SK-N-SH (cell line): ENCODE data around the gene AFF3. TPM values are rescaled to one million over a fixed set of nuclear protein-coding genes. Genes with fewer than 3 reads are reported as not detected.

Experiments
- CTCF ChIA-PET: fragments of 300-600, 350-600 bp; formaldehyde crosslinking; extraction: SDS; loops from one replicate; lab custom pipeline; 2021; lab: Yijun Ruan, JAX
- POLR2A ChIA-PET: fragments of 350-600 bp; sonication (Branson Sonifier 250); formaldehyde crosslinking; extraction: SDS; loops from one replicate; lab custom pipeline; 2020; ENCODE audit warnings: antibody characterized with exemption, inconsistent platforms; lab: Yijun Ruan, JAX
- DNase-seq: peaks from one replicate; pipeline ENCODE4 v3.0.0; 2012
- H2AFZ ChIP-seq: fragments of 200-600 bp; sonication (generic); 2 replicates; pipeline ENCODE4 v1.8.1; 2016; ENCODE audit warnings: antibody characterized with exemption, mild to moderate bottlenecking, low read depth
- H3F3A ChIP-seq: fragments of 200-600 bp; sonication (generic); replicated peaks from 2 replicates; pipeline ENCODE3; 2016; ENCODE audit warnings: antibody characterized with exemption, mild to moderate bottlenecking; ENCODE audit not compliant: insufficient read depth
- H3K27ac ChIP-seq, 2 experiments: fragments of 200-500 bp in 1 of 2; fragments of 200-600 bp in 1 of 2; sonication (Bioruptor generic) in 1 of 2; sonication (generic), shearing (Covaris generic) in 1 of 2; 2 replicates each; pipeline versions ENCODE4 v1.5.1 to v1.6.1; 2014 to 2016; ENCODE audit warnings: low read depth in 2 of 2, inconsistent platforms in 1 of 2, low read length in 1 of 2, mild to moderate bottlenecking in 1 of 2, mixed read lengths in 1 of 2
- H3K27me3 ChIP-seq: fragments of 200-600 bp; sonication (generic), shearing (Covaris generic); 2 replicates; pipeline ENCODE4 v1.6.1; 2016; ENCODE audit warnings: mixed run types; ENCODE audit not compliant: insufficient read depth
- H3K36me3 ChIP-seq, 2 experiments: fragments of 200-500 bp in 1 of 2; fragments of 200-600 bp in 1 of 2; sonication (Bioruptor generic) in 1 of 2; sonication (generic) in 1 of 2; replicated peaks in 1 of 2; 2 replicates each; pipeline versions ENCODE3 to v1.5.1; 2014 to 2016; ENCODE audit warnings: low read length in 1 of 2, mild to moderate bottlenecking in 1 of 2; ENCODE audit not compliant: insufficient read depth in 2 of 2, control insufficient read depth in 1 of 2
- H3K4me1 ChIP-seq, 2 experiments: fragments of 200-500 bp in 1 of 2; fragments of 200-600 bp in 1 of 2; sonication (Bioruptor generic) in 1 of 2; sonication (generic), shearing (Covaris generic) in 1 of 2; 2 replicates each; pipeline versions ENCODE4 v1.5.1 to v1.6.1; 2014 to 2016; ENCODE audit warnings: low read depth in 1 of 2, low read length in 1 of 2, mixed run types in 1 of 2; ENCODE audit not compliant: insufficient read depth in 2 of 2, control insufficient read depth in 1 of 2
- H3K4me2 ChIP-seq: fragments of 200-600 bp; sonication (generic), shearing (Covaris generic); 2 replicates; pipeline ENCODE4 v1.6.1; 2017; ENCODE audit warnings: mixed run types
- H3K4me3 ChIP-seq, 2 experiments: fragments of 200-500 bp in 1 of 2; fragments of 200-600 bp in 1 of 2; sonication (Bioruptor generic) in 1 of 2; sonication (generic), shearing (Covaris generic) in 1 of 2; 2 replicates each; pipeline versions ENCODE4 v1.5.1 to v1.8.1; 2014 to 2016; ENCODE audit warnings: low read depth in 2 of 2, inconsistent platforms in 1 of 2, low read length in 1 of 2, mild to moderate bottlenecking in 1 of 2, mixed read lengths in 1 of 2, moderate library complexity in 1 of 2
- H3K79me2 ChIP-seq: fragments of 200-600 bp; sonication (generic); 2 replicates; pipeline ENCODE4 v1.8.1; 2017; ENCODE audit warnings: mild to moderate bottlenecking; ENCODE audit not compliant: insufficient read depth
- H3K9ac ChIP-seq: fragments of 200-600 bp; sonication (generic); 2 replicates; pipeline ENCODE4 v1.6.1; 2017; ENCODE audit warnings: mixed run types
- H3K9me2 ChIP-seq: fragments of 200-600 bp; sonication (generic); 2 replicates; pipeline ENCODE4 v1.6.1; 2017; ENCODE audit warnings: mixed run types
- H3K9me3 ChIP-seq: fragments of 200-600 bp; sonication (generic); 2 replicates; pipeline ENCODE4 v1.6.1; 2017; ENCODE audit warnings: mixed run types, mild to moderate bottlenecking, moderate library complexity
- H4K20me1 ChIP-seq: fragments of 200-600 bp; sonication (generic); 2 replicates; pipeline ENCODE4 v1.6.1; 2017; ENCODE audit warnings: mild to moderate bottlenecking, mixed run types; ENCODE audit not compliant: insufficient read depth
- CHD2 ChIP-seq: fragments of 150-350 bp; IDR thresholded peaks from 2 replicates; pipeline ENCODE4 v1.6.1; 2018; ENCODE audit warnings: low read length; ENCODE audit not compliant: partially characterized antibody
- FOXM1 ChIP-seq: IDR thresholded peaks from 2 replicates; pipeline ENCODE4 v1.4.0; 2012; ENCODE audit warnings: low read depth, mild to moderate bottlenecking
- GATA2 ChIP-seq: sonication (generic); formaldehyde crosslinking; IDR thresholded peaks from 2 replicates; pipeline ENCODE4 v1.5.0; 2020; ENCODE audit warnings: mild to moderate bottlenecking, missing genetic modification reagents
- MXI1 ChIP-seq: IDR thresholded peaks from 2 replicates; pipeline ENCODE4 v1.6.1; 2012; ENCODE audit warnings: mild to moderate bottlenecking, low read depth, low read length, improper control_type of control experiment
- PBX3 ChIP-seq: IDR thresholded peaks from 2 replicates; pipeline ENCODE4; 2012
- REST ChIP-seq: IDR thresholded peaks from 2 replicates; pipeline ENCODE4 v1.6.1; 2012; ENCODE audit warnings: mild to moderate bottlenecking, low read depth, low read length, moderate library complexity
- SIN3A ChIP-seq: IDR thresholded peaks from 2 replicates; pipeline ENCODE4 v1.6.1; 2012; ENCODE audit warnings: low read depth, mild to moderate bottlenecking, low read length, moderate library complexity, borderline replicate concordance
- TAF1 ChIP-seq: IDR thresholded peaks from 2 replicates; pipeline ENCODE4 v1.6.1; 2012; ENCODE audit warnings: low read depth, mild to moderate bottlenecking, low read length, moderate library complexity, borderline replicate concordance
- TCF12 ChIP-seq: IDR thresholded peaks from 2 replicates; pipeline ENCODE4 v1.4.0; 2012
- USF1 ChIP-seq: IDR thresholded peaks from 2 replicates; pipeline ENCODE4 v1.4.0; 2012; ENCODE audit warnings: low read depth, borderline replicate concordance
- ZBTB33 ChIP-seq: IDR thresholded peaks from 2 replicates; pipeline ENCODE4 v1.4.0; 2012; ENCODE audit warnings: low read depth, borderline replicate concordance
- WGBS: methylation state at CpG from one replicate; pipeline ENCODE4 v1.1.6; 2017; ENCODE audit warnings: low lambda C conversion rate; 5-methylcytosine and 5-hydroxymethylcytosine counted together
- polyA plus RNA-seq, 3 experiments: library from polyadenylated mRNA; depleted of rRNA; stranded (reverse); fragments of >200 nt; gene quantifications; 2 replicates each; pipeline ENCODE4 v1.2.3, GENCODE V29; 2012

AFF3 gene
- polyA plus RNA-seq, 1 of the 3 experiments (the other 2 are of a cell fraction): 0.36 TPM

GRCh38 chr2:99748344-99748743, 394.0 kb downstream of the AFF3 start:
- Histone ChIP-seq H3K4me3 (no peak overlapping the region), H3F3A (no peaks in the 10 kb centered on the region), H3K27ac (no peak overlapping the region), H3K9me2 (no peaks in the 10 kb centered on the region), H3K4me2 (no peak overlapping the region), H3K79me2 (no peaks in the 10 kb centered on the region), H3K9me3 (no peaks in the 10 kb centered on the region), H4K20me1 (no peaks in the 10 kb centered on the region), H3K36me3 (no peaks in the 10 kb centered on the region), H3K4me1 (no peaks in the 10 kb centered on the region; a peak in 1 of 4 replicates), H3K9ac (no peak overlapping the region), H2AFZ (no peak overlapping the region), H3K27me3 (no peaks in the 10 kb centered on the region)
- CTCF ChIA-PET: interaction anchor here (1.2 kb wide), 1 partner anchor 189 kb away, joined by 4 read pairs; no protein-coding TSS in a partner anchor
- DNase-seq: no peak
- WGBS: 45% methylated on average over 2 of the region's 2 CpGs
- POLR2A ChIA-PET: no interaction called here
- TF ChIP-seq GATA2 (CRISPR knock-in tag): no peak

- H3K4me3 ChIP-seq: no peak overlapping the region
- no peaks in the 10 kb centered on the region for H4K20me1 ChIP-seq
- WGBS: 56% methylated on average over 3 of the region's 3 CpGs
- no peaks in the 10 kb centered on the region for H3F3A ChIP-seq
- H2AFZ ChIP-seq: no peak overlapping the region
- ChIA-PET POLR2A (no interaction called here), CTCF (interaction anchor here (1.2 kb wide), 1 partner anchor 189 kb away, joined by 4 read pairs; no protein-coding TSS in a partner anchor)
- no peak for DNase-seq
- no peaks in the 10 kb centered on the region; a peak in 1 of 4 replicates for H3K4me1 ChIP-seq
- H3K4me2 ChIP-seq: no peak overlapping the region
- H3K9ac ChIP-seq: no peak overlapping the region
- H3K79me2 ChIP-seq: no peaks in the 10 kb centered on the region
- no peak overlapping the region for H3K27ac ChIP-seq
- no peaks in the 10 kb centered on the region for H3K9me2 ChIP-seq
- no peaks in the 10 kb centered on the region for H3K9me3 ChIP-seq
- no peaks in the 10 kb centered on the region for H3K27me3 ChIP-seq
- no peaks in the 10 kb centered on the region for H3K36me3 ChIP-seq
- TF ChIP-seq MXI1 (no peak), REST (no peak), GATA2 (CRISPR knock-in tag) (no peak), USF1 (no peak), ZBTB33 (no peak), PBX3 (no peak), TAF1 (no peak), SIN3A (no peak), TCF12 (no peak), CHD2 (no peak), FOXM1 (no peak)
Measured at GRCh38 chr2:99747842-99748241, 394.5 kb downstream of the AFF3 start.
